NCI-H82 treated with DMSO at 0.1 percent for 48 hours (cell line): ENCODE data around the gene THAP9.

Source experiments
- DNase-seq: peaks from one replicate; lab custom pipeline; 2025; ENCODE audit not compliant: unreplicated experiment; lab: John Stamatoyannopoulos, UW

Gene THAP9

GRCh38 chr4:82951196-82951595 lies 50.7 kb downstream of the THAP9 start:
- DNase-seq = no peak

DNA sequence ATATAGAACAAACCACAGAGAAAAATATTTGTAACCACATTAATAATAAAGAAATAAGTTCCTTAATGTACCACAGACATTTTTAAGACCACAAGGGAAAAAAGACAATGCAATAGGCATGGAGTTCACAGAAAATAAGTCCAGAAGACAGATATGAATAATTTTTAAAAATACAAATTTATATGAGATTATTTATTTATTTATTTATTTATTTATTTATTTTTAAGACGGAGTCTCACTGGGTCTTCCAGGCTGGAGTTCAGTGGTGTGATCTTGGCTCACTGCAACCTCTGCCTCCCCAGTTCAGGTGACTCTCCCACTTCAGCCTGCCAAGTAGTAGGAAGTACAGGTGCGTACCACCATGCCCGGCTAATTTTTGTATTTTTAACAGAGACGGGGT lies 53.7 kb downstream of the THAP9 start:
- DNase-seq = no peak

DNA sequence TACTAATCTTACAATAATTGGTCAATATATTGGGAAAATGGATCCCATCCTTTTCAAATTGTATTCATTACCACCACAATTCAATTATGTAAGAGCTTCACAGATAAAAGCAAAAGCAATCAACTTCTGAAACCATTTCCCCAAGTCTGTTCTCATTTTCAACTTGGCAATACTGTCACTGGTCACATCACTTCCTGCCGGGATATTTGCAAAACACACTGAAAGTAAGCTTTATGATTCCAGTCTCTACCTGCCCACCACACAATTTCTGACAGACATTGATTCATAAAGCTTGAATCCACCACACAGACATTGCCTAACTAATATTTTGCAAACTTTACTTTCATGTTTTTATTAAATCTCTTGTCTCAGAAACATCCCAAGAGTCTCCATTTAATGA lies 56.5 kb downstream of the THAP9 start:
- DNase-seq = no peak

GRCh38 chr4:82965763-82966162 lies 65.2 kb downstream of the THAP9 start:
- no peak for DNase-seq

GRCh38 chr4:82968972-82969371 lies 68.4 kb downstream of the THAP9 start:
- peak; percentile 5 for DNase-seq

- no peak for DNase-seq
Observed at GRCh38 chr4:82969414-82969813, 68.9 kb downstream of the THAP9 start.
